HG03045 (cell line): ENCODE data around the gene POLQ.
"Not testable (repeated sequence)": the region's sequence is repeated elsewhere in the genome, so short reads cannot be mapped to it uniquely, and the experiment has no call there.

Source experiments
- ATAC-seq: cut with Tn5 transposase; IDR thresholded peaks from one replicate; pipeline ENCODE4 v1.9.1; 2021; ENCODE audit warnings: mild to moderate bottlenecking, moderate library complexity; ENCODE audit not compliant: unreplicated experiment

The POLQ gene

GRCh38 chr3:121545574-121546455 is at the start of gene POLQ:
POLQ (minus strand) TSS chr3:121545988; CDS start chr3:121545877, 111 bp downstream.
- ATAC-seq = peak; percentile 84

GRCh38 chr3:121594850-121595249 is 49.1 kb upstream of the POLQ start:
- no peak for ATAC-seq

- not testable (repeated sequence) for ATAC-seq
Observed at GRCh38 chr3:121593806-121594205, 48.0 kb upstream of the POLQ start.

- peak; percentile 73 for ATAC-seq
Observed at GRCh38 chr3:121592856-121593702, 47.3 kb upstream of the POLQ start, which contains the start of gene FBXO40. FBXO40 (plus strand) TSS chr3:121593379; CDS start chr3:121620576, 27,197 bp downstream.

- no peak for ATAC-seq
Observed at GRCh38 chr3:121584418-121584817, 38.6 kb upstream of the POLQ start.

GRCh38 chr3:121581691-121582090 is 35.9 kb upstream of the POLQ start:
- no peak for ATAC-seq

GRCh38 chr3:121574449-121574848 is 28.7 kb upstream of the POLQ start:
- ATAC-seq = no peak

- ATAC-seq = no peak
Observed at GRCh38 chr3:121567649-121568048, 21.9 kb upstream of the POLQ start, which contains the start of gene ARGFX. ARGFX (plus strand) TSS chr3:121567949; CDS start chr3:121570714, 2,765 bp downstream.

GRCh38 chr3:121566773-121567172 is 21.0 kb upstream of the POLQ start:
- ATAC-seq = no peak

GRCh38 chr3:121562148-121562547 is 16.4 kb upstream of the POLQ start:
- ATAC-seq = no peak

- ATAC-seq = no peak
Observed at GRCh38 chr3:121557426-121557934, 11.7 kb upstream of the POLQ start.

- ATAC-seq = no peak
Observed at GRCh38 chr3:121552797-121553196, 7.0 kb upstream of the POLQ start.

- no peak for ATAC-seq
Observed at GRCh38 chr3:121552379-121552778, 6.6 kb upstream of the POLQ start.

GRCh38 chr3:121545049-121545573 is 677 bp downstream of the POLQ start:
- peak; percentile 0 for ATAC-seq

GRCh38 chr3:121542924-121543323 is 2.9 kb downstream of the POLQ start:
- no peak for ATAC-seq

- ATAC-seq = no peak
Observed at GRCh38 chr3:121531269-121531668, 14.5 kb downstream of the POLQ start.

- no peak for ATAC-seq
Observed at GRCh38 chr3:121529308-121529707, 16.5 kb downstream of the POLQ start.

- no peak for ATAC-seq
Observed at GRCh38 chr3:121520510-121520909, 25.3 kb downstream of the POLQ start.

- no peak for ATAC-seq
Observed at GRCh38 chr3:121517953-121518655, 27.7 kb downstream of the POLQ start.

GRCh38 chr3:121515862-121516261 is 29.9 kb downstream of the POLQ start:
- no peak for ATAC-seq
